ENCODE measurements around the gene FDX1.
A peak's percentile ranks its signal among the peaks of the same experiment; 100 is the strongest.

FDX1 gene

GRCh38 chr11:110425751-110426545 lies 3.8 kb upstream of the FDX1 start:
- no peaks in the 10 kb centered on the region for H3K9me3 Mint-ChIP-seq
- H3K27me3 Mint-ChIP-seq = no peaks in the 10 kb centered on the region
- H3K4me3 Mint-ChIP-seq = no peak overlapping the region
- H3K27ac Mint-ChIP-seq = no peak overlapping the region
- H3K36me3 Mint-ChIP-seq = no peaks in the 10 kb centered on the region
- peaks cover 15% of the 10 kb centered on the region for H3K4me1 Mint-ChIP-seq

- Mint-ChIP-seq H3K27ac (no peak overlapping the region), H3K4me3 (no peak overlapping the region), H3K4me1 (peaks cover 36% of the 10 kb centered on the region), H3K27me3 (no peaks in the 10 kb centered on the region), H3K9me3 (no peaks in the 10 kb centered on the region), H3K36me3 (no peaks in the 10 kb centered on the region)
Observed at GRCh38 chr11:110428040-110428439, 1.7 kb upstream of the FDX1 start.

GRCh38 chr11:110428956-110429730 lies 605 bp upstream of the FDX1 start:
- Mint-ChIP-seq H3K27ac (peak overlapping the region; percentile 69), H3K36me3 (no peaks in the 10 kb centered on the region), H3K4me1 (peaks cover 46% of the 10 kb centered on the region), H3K27me3 (no peaks in the 10 kb centered on the region), H3K9me3 (no peaks in the 10 kb centered on the region), H3K4me3 (peak overlapping the region; percentile 86)

- H3K27me3 Mint-ChIP-seq = no peaks in the 10 kb centered on the region
- H3K4me3 Mint-ChIP-seq = peak overlapping the region; percentile 98
- H3K36me3 Mint-ChIP-seq = no peaks in the 10 kb centered on the region
- H3K27ac Mint-ChIP-seq = peak overlapping the region; percentile 97
- no peaks in the 10 kb centered on the region for H3K9me3 Mint-ChIP-seq
- peaks cover 51% of the 10 kb centered on the region for H3K4me1 Mint-ChIP-seq
Observed at GRCh38 chr11:110430267-110431050, 711 bp downstream of the FDX1 start.

GRCh38 chr11:110431051-110431672 lies 1.4 kb downstream of the FDX1 start:
- peaks cover 57% of the 10 kb centered on the region for H3K4me1 Mint-ChIP-seq

GRCh38 chr11:110431674-110432073 lies 1.9 kb downstream of the FDX1 start:
- Mint-ChIP-seq H3K4me1 (peaks cover 58% of the 10 kb centered on the region), H3K27ac (no peak overlapping the region), H3K4me3 (peak overlapping the region; percentile 98), H3K27me3 (no peaks in the 10 kb centered on the region), H3K36me3 (no peaks in the 10 kb centered on the region), H3K9me3 (no peaks in the 10 kb centered on the region)

More at GRCh38 chr11:110431051-110431672, 1.4 kb downstream of the FDX1 start:
- Mint-ChIP-seq H3K4me3 (peak overlapping the region; percentile 98), H3K9me3 (no peaks in the 10 kb centered on the region), H3K27me3 (no peaks in the 10 kb centered on the region), H3K36me3 (no peaks in the 10 kb centered on the region), H3K27ac (peak overlapping the region; percentile 97)

GRCh38 chr11:110432713-110433392 lies 3.1 kb downstream of the FDX1 start:
- H3K27me3 Mint-ChIP-seq = no peaks in the 10 kb centered on the region
- H3K4me1 Mint-ChIP-seq = peaks cover 64% of the 10 kb centered on the region
- no peaks in the 10 kb centered on the region for H3K9me3 Mint-ChIP-seq
- peaks cover 3% of the 10 kb centered on the region for H3K36me3 Mint-ChIP-seq
- H3K4me3 Mint-ChIP-seq = peak overlapping the region; percentile 71
- H3K27ac Mint-ChIP-seq = peak overlapping the region; percentile 66

GRCh38 chr11:110433393-110434333 lies 3.9 kb downstream of the FDX1 start:
- peak overlapping the region; percentile 7 for H3K4me3 Mint-ChIP-seq
- no peaks in the 10 kb centered on the region for H3K9me3 Mint-ChIP-seq
- peak overlapping the region; percentile 18 for H3K27ac Mint-ChIP-seq
- no peaks in the 10 kb centered on the region for H3K27me3 Mint-ChIP-seq
- H3K4me1 Mint-ChIP-seq = peaks cover 62% of the 10 kb centered on the region
- peaks cover 7% of the 10 kb centered on the region for H3K36me3 Mint-ChIP-seq

GRCh38 chr11:110434952-110435779 lies 5.4 kb downstream of the FDX1 start:
- Mint-ChIP-seq H3K27me3 (no peaks in the 10 kb centered on the region), H3K27ac (no peak overlapping the region), H3K9me3 (no peaks in the 10 kb centered on the region), H3K4me3 (no peak overlapping the region), H3K4me1 (peaks cover 60% of the 10 kb centered on the region), H3K36me3 (peaks cover 17% of the 10 kb centered on the region)

- Mint-ChIP-seq H3K27ac (no peak overlapping the region), H3K9me3 (no peaks in the 10 kb centered on the region), H3K36me3 (peaks cover 24% of the 10 kb centered on the region), H3K27me3 (no peaks in the 10 kb centered on the region), H3K4me1 (peaks cover 65% of the 10 kb centered on the region), H3K4me3 (no peak overlapping the region)
Observed at GRCh38 chr11:110435780-110436717, 6.3 kb downstream of the FDX1 start.

GRCh38 chr11:110438017-110438416 lies 8.3 kb downstream of the FDX1 start:
- H3K27me3 Mint-ChIP-seq = no peaks in the 10 kb centered on the region
- H3K4me1 Mint-ChIP-seq = peaks cover 61% of the 10 kb centered on the region
- H3K9me3 Mint-ChIP-seq = no peaks in the 10 kb centered on the region
- no peak overlapping the region for H3K4me3 Mint-ChIP-seq
- peaks cover 32% of the 10 kb centered on the region for H3K36me3 Mint-ChIP-seq
- no peak overlapping the region for H3K27ac Mint-ChIP-seq

GRCh38 chr11:110445437-110445836 lies 15.7 kb downstream of the FDX1 start:
- Mint-ChIP-seq H3K4me3 (no peak overlapping the region), H3K4me1 (peaks cover 37% of the 10 kb centered on the region), H3K27ac (no peak overlapping the region), H3K27me3 (no peaks in the 10 kb centered on the region), H3K36me3 (peaks cover 17% of the 10 kb centered on the region), H3K9me3 (no peaks in the 10 kb centered on the region)
